VCaP (cell line): ENCODE data around the gene NFKB1.
A peak's percentile ranks its signal among the peaks of the same experiment; 100 is the strongest.
"Not testable (repeated sequence)": the region's sequence is repeated elsewhere in the genome, so short reads cannot be mapped to it uniquely, and the experiment has no call there.

ENCODE experiments used
- H3K27ac ChIP-seq: fragments of 450-650 bp; 2 replicates; pipeline ENCODE4 v1.5.1; 2017
- CTCF ChIP-seq: fragments of 450-650 bp; conservative IDR thresholded peaks from 2 replicates; pipeline ENCODE4 v1.5.1; 2017; ENCODE audit warnings: mild to moderate bottlenecking, moderate library complexity

The NFKB1 gene

GRCh38 chr4:102565696-102566095 lies 64.5 kb downstream of the NFKB1 start:
- TF ChIP-seq CTCF = no peak
- H3K27ac ChIP-seq = no peak overlapping the region

- H3K27ac ChIP-seq = no peak overlapping the region
- TF ChIP-seq CTCF = no peak
These were observed 65.3 kb downstream of the NFKB1 start for GRCh38 chr4:102566426-102566825.

GRCh38 chr4:102567427-102567826 lies 66.3 kb downstream of the NFKB1 start:
- H3K27ac ChIP-seq = no peak overlapping the region
- TF ChIP-seq CTCF = no peak

GRCh38 chr4:102569200-102569599 lies 68.0 kb downstream of the NFKB1 start:
- no peak for TF ChIP-seq CTCF
- no peak overlapping the region for H3K27ac ChIP-seq

GRCh38 chr4:102570211-102570610 lies 69.1 kb downstream of the NFKB1 start:
- not testable (repeated sequence) for H3K27ac ChIP-seq

- H3K27ac ChIP-seq = no peak overlapping the region; the same call in 1 of the 2 replicates
- TF ChIP-seq CTCF = no peak
These were observed 71.3 kb downstream of the NFKB1 start for GRCh38 chr4:102572452-102572851.

- no peak for TF ChIP-seq CTCF
- H3K27ac ChIP-seq = peak overlapping the region; percentile 80
These were observed 73.2 kb downstream of the NFKB1 start for GRCh38 chr4:102574317-102574716.

- no peak for TF ChIP-seq CTCF
- peak overlapping the region; percentile 80 for H3K27ac ChIP-seq
These were observed 74.4 kb downstream of the NFKB1 start for GRCh38 chr4:102575369-102576129.
